Neural cell (in vitro differentiated cells): ENCODE measurements around the gene TPD52L1. TPM values are rescaled to one million over a fixed set of nuclear protein-coding genes. Genes with fewer than 3 reads are reported as not detected.

Experiments
- H2AFZ ChIP-seq: fragments of 200-600, 300-800 bp; sonication (generic), shearing (Covaris generic); 2 replicates; pipeline ENCODE4 v1.6.0; 2014; ENCODE audit warnings: low read depth, mild to moderate bottlenecking, antibody characterized with exemption, low read length, moderate library complexity
- H3F3A ChIP-seq: fragments of 200-600 bp; shearing (Covaris generic); 2 replicates; pipeline ENCODE4 v1.6.1; 2016; ENCODE audit warnings: mild to moderate bottlenecking, moderate library complexity, mixed read lengths, antibody characterized with exemption, low read length; ENCODE audit not compliant: insufficient read depth, poor library complexity, severe bottlenecking
- H3K27ac ChIP-seq: fragments of 200-600, 300-800 bp; sonication (generic), shearing (Covaris generic); 2 replicates; pipeline ENCODE4 v1.5.1; 2014; ENCODE audit warnings: mild to moderate bottlenecking, low read length, moderate library complexity
- H3K27me3 ChIP-seq: fragments of 300-800, 200-600 bp; sonication (generic), shearing (Covaris generic); 2 replicates; pipeline ENCODE4 v1.6.0; 2014; ENCODE audit warnings: mild to moderate bottlenecking, low read depth, low read length, moderate library complexity; ENCODE audit not compliant: insufficient read depth
- H3K36me3 ChIP-seq: fragments of 300-800, 200-600 bp; sonication (generic), shearing (Covaris generic); 2 replicates; pipeline ENCODE4 v1.5.1; 2014; ENCODE audit warnings: mild to moderate bottlenecking, antibody characterized with exemption, low read length, moderate library complexity; ENCODE audit not compliant: insufficient read depth
- H3K4me2 ChIP-seq: fragments of 300-800, 200-600 bp; sonication (generic), shearing (Covaris generic); 2 replicates; pipeline ENCODE4 v1.6.0; 2014; ENCODE audit warnings: mild to moderate bottlenecking, low read length
- H3K4me3 ChIP-seq: fragments of 300-800, 200-600 bp; sonication (generic), shearing (Covaris generic); 2 replicates; pipeline ENCODE4 v1.5.1; 2014; ENCODE audit warnings: mild to moderate bottlenecking, low read length, moderate library complexity
- H3K79me2 ChIP-seq: fragments of 200-600 bp; shearing (Covaris generic); replicated peaks from 2 replicates; pipeline ENCODE4 v1.6.0; 2014; ENCODE audit warnings: mild to moderate bottlenecking, low read length, moderate library complexity; ENCODE audit not compliant: insufficient read depth
- H3K9ac ChIP-seq: fragments of 300-800, 200-600 bp; sonication (generic), shearing (Covaris generic); 2 replicates; pipeline ENCODE4 v1.6.1; 2016; ENCODE audit warnings: mild to moderate bottlenecking, low read length, mixed read lengths
- H3K9me2 ChIP-seq: fragments of 200-600 bp; shearing (Covaris generic); 2 replicates; pipeline ENCODE4 v1.6.1; 2016; ENCODE audit warnings: mild to moderate bottlenecking, low read length, mixed read lengths; ENCODE audit not compliant: insufficient read depth
- H3K9me3 ChIP-seq: fragments of 200-600, 300-800 bp; sonication (generic), shearing (Covaris generic); 2 replicates; pipeline ENCODE4 v1.6.1; 2016; ENCODE audit warnings: mild to moderate bottlenecking, mixed run types, low read length, moderate library complexity, mixed read lengths
- H4K20me1 ChIP-seq: fragments of 200-600 bp; shearing (Covaris generic); 2 replicates; pipeline ENCODE4 v1.6.1; 2016; ENCODE audit warnings: mild to moderate bottlenecking, mixed run types; ENCODE audit not compliant: insufficient read depth
- CTCF ChIP-seq: fragments of 450-650 bp; IDR thresholded peaks from 2 replicates; pipeline ENCODE4 v1.5.1; 2014; ENCODE audit warnings: antibody characterized with exemption, mild to moderate bottlenecking, moderate library complexity; ENCODE audit not compliant: poor library complexity, severe bottlenecking
- EP300 ChIP-seq: fragments of 450-650 bp; conservative IDR thresholded peaks from 2 replicates; pipeline ENCODE4 v1.6.1; 2014; ENCODE audit warnings: antibody characterized with exemption, mild to moderate bottlenecking, moderate library complexity; ENCODE audit not compliant: poor library complexity, severe bottlenecking
- EZH2 ChIP-seq: fragments of 200-600, 300-800 bp; shearing (Covaris generic), sonication (generic); IDR thresholded peaks from 2 replicates; pipeline ENCODE4 v1.6.1; 2014; ENCODE audit warnings: antibody characterized with exemption, low read length, borderline replicate concordance, mild to moderate bottlenecking; ENCODE audit not compliant: insufficient read depth, poor library complexity, severe bottlenecking
- MXI1 ChIP-seq: fragments of 450-650 bp; conservative IDR thresholded peaks from 2 replicates; pipeline ENCODE4 v1.6.1; 2014; ENCODE audit warnings: antibody characterized with exemption, mild to moderate bottlenecking; ENCODE audit not compliant: poor library complexity, severe bottlenecking
- POLR2AphosphoS5 ChIP-seq: IDR thresholded peaks from 2 replicates; pipeline ENCODE4 v1.6.1; 2012
- RAD21 ChIP-seq: fragments of 450-650 bp; conservative IDR thresholded peaks from 2 replicates; pipeline ENCODE4 v1.6.1; 2014; ENCODE audit warnings: antibody characterized with exemption, mild to moderate bottlenecking, moderate library complexity
- REST ChIP-seq: IDR thresholded peaks from 2 replicates; pipeline ENCODE4 v1.6.1; 2012; ENCODE audit warnings: borderline replicate concordance
- SMC3 ChIP-seq: fragments of 450-650 bp; conservative IDR thresholded peaks from 2 replicates; pipeline ENCODE4 v1.6.1; 2014; ENCODE audit warnings: antibody characterized with exemption, mild to moderate bottlenecking, moderate library complexity; ENCODE audit not compliant: poor library complexity
- TAF1 ChIP-seq: IDR thresholded peaks from 2 replicates; pipeline ENCODE4 v1.6.1; 2012; ENCODE audit warnings: low read depth
- polyA plus RNA-seq: library from polyadenylated mRNA; depleted of rRNA; stranded (reverse); fragments of >200 nt; gene quantifications from 2 replicates; pipeline ENCODE4 v1.2.3, GENCODE V29; 2014

The TPD52L1 gene
- polyA plus RNA-seq, 1 donor from 2014 or later: 8.9 TPM

- Histone ChIP-seq H3K36me3 (no peaks in the 10 kb centered on the region), H3K4me3 (no peak overlapping the region), H3K9ac (no peak overlapping the region), H3K27me3 (no peaks in the 10 kb centered on the region), H3K79me2 (no peaks in the 10 kb centered on the region), H3K4me2 (no peak overlapping the region), H4K20me1 (no peaks in the 10 kb centered on the region), H3F3A (no peaks in the 10 kb centered on the region), H2AFZ (no peak overlapping the region), H3K9me3 (no peaks in the 10 kb centered on the region), H3K9me2 (no peaks in the 10 kb centered on the region), H3K27ac (no peak overlapping the region)
- TF ChIP-seq MXI1 (no peak), EP300 (no peak), REST (no peak), POLR2AphosphoS5 (no peak), RAD21 (no peak), CTCF (no peak), EZH2 (no peak), TAF1 (no peak), SMC3 (no peak)
Measured at GRCh38 chr6:125164696-125165095, 11.1 kb downstream of the TPD52L1 start.

- H3K9me2 ChIP-seq: no peaks in the 10 kb centered on the region
- H3K4me3 ChIP-seq: no peak overlapping the region
- H3K9me3 ChIP-seq: no peaks in the 10 kb centered on the region
- H3K27me3 ChIP-seq: no peaks in the 10 kb centered on the region
- TF ChIP-seq SMC3: no peak
- no peak for TF ChIP-seq MXI1
- no peak for TF ChIP-seq EP300
- TF ChIP-seq RAD21: no peak
- no peak for TF ChIP-seq REST
- TF ChIP-seq TAF1: no peak
- no peak for TF ChIP-seq CTCF
- H3K36me3 ChIP-seq: no peaks in the 10 kb centered on the region
- H3K4me2 ChIP-seq: no peak overlapping the region
- H2AFZ ChIP-seq: no peak overlapping the region
- H3K9ac ChIP-seq: no peak overlapping the region
- H3K79me2 ChIP-seq: no peaks in the 10 kb centered on the region
- no peaks in the 10 kb centered on the region for H4K20me1 ChIP-seq
- H3K27ac ChIP-seq: no peak overlapping the region
- H3F3A ChIP-seq: no peaks in the 10 kb centered on the region
Measured at GRCh38 chr6:125165256-125165655, 11.7 kb downstream of the TPD52L1 start.
